NCI-H526 (cell line): ENCODE results near the gene LIMS2.

ENCODE experiments used
- DNase-seq, 2 experiments: peaks; one replicate each; lab custom pipeline; 2025; lab: John Stamatoyannopoulos, UW

The LIMS2 gene

GRCh38 chr2:127674241-127675209, 805 bp downstream of the LIMS2 start:
- peak in 1 of 2 experiments; percentile 34 for DNase-seq

GRCh38 chr2:127673291-127674069, 1.9 kb downstream of the LIMS2 start:
- DNase-seq: no peak

- no peak for DNase-seq
Measured at GRCh38 chr2:127672341-127673224, 2.7 kb downstream of the LIMS2 start.

DNA sequence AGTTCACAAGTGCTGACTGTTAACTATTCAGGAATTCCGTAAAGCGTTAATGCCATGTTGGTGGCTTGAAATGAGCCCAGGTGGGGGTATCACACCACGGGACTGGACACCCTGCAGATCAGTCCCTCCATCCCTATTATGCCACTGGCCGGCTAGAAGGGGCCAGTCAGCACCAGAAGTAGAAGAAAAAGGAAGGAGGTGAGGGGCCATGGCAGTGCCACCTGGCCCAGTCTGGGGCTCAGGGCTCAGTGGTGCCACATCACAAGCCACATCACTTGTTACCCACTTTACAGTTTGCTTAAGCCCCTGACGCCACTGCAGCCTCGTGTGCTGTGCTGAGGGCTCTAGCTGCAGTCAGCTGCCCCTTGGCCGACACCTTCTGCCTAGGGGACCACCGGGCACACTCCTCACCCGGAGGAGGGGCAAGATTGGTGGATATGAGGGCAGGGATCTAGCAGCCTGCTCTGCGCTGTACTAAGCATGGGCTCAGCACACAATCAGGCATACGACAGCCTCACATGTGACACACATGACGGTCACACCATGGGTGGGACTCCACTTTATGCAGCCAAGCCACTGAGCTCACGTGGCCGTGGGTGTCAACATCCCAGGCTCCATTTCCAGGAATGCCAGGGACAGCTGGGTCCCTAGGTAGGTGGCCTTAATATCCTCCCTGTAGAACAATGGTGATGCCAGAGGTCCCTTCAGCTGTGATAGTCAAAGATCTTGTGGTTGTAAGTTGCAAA, 3.6 kb downstream of the LIMS2 start:
- no peak for DNase-seq

DNA sequence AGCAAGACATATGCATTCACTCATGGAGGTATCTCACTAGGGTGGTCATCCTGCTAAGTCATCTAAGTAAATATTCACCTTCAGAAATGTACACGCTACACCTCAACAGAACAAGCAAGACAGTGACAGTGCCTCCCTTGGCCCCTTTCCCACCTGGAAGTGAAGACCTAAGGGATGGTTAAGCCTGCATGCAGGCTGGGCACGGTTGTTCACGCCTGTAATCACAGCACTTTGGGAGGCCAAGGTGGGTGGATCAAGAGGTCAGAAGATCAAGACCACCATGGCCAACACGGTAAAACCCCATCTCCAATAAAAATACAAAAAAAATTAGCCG, 4.4 kb downstream of the LIMS2 start:
- no peak for DNase-seq

- DNase-seq: no peak
Measured at GRCh38 chr2:127670055-127670956, 5.0 kb downstream of the LIMS2 start.

DNA sequence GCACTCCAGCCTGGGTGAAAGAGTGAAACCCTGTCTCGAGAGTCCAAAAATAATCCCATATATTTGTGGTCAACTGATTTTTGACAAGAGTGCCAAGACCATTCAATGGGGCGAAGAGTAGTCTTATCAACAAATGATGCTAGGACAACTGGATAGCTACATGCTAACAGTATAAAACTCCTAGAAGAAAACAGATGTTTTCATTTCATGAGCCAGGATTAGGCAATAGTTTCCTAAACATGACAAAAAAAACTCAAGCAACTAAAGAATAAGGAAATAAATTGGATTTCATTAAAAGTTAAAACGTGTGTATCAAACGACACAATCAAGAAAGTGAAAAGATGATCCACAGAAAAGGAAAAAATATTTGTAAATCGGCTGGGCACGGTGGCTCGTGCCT, 6.3 kb downstream of the LIMS2 start:
- no peak for DNase-seq

DNA sequence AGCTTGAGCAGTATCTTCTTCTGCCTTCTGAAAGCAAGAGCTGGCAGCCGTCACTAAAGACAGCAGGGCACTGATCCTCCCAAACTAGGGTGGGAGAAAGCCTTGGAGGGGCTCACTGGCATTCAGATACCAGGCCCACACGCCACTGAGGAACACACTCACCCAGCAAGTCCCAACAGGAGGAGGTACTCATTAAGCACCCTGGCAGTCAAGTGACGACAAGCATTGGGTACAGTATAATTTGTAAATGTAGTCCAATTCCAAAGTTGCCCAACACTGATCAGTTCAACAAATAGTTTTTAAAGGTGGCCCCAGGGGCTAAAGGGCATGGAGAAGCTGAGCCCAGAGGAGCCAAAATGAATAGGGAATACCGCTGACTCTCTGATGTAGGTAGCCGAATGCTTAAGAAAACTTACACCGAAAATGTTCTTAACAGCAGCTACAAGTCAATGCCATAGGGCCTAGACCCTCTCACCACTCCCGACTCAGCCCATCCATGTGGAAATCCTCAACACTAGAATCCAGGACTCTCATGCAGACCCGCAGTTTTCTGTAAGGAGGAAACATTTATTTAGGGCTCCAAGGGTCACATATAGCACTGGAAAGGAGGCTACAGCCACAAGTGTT, 9.9 kb downstream of the LIMS2 start:
- DNase-seq: no peak

DNA sequence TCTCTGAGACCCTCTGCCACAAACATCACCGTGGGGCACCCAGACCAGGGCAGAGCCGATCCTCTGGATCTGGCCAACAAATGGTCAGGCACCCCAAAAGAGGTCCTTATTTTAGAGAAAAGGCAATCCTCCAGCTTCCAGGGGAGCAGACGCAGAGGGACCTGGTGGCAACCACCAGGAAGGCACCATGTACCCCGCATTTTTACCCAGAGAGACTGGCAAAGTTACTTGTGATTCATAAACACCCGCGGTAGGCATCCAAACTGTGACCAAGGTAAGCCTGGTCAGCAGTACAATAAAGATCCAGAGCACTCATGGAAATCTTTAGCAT, 10.5 kb downstream of the LIMS2 start:
- DNase-seq: no peak

- no peak for DNase-seq
Measured at GRCh38 chr2:127664065-127664894, 11.1 kb downstream of the LIMS2 start.

DNA sequence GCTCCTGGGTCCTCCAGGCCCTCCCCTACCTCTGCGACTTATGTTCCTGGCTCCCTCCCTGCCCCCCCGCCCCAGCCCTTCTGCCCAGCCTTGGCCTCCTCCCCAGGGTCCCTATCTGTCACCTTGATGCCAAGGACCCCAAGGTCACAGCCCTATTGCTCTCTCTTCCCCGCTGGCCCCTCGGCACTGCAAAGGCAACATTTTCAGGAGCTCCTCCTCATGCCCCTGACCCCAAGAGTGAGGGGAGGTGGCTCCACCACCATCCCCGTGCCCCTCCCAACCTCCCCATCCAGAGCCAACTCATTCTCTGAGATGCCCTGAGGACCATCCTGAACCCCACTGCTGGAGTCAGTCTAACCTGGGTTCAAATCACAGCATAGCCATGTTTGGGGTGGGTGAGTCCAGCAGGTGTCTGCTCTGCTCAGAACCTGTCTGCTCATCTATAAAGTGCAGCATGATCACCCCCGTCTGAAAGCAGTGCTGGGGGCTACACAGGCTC, 11.7 kb downstream of the LIMS2 start:
- DNase-seq: no peak

DNA sequence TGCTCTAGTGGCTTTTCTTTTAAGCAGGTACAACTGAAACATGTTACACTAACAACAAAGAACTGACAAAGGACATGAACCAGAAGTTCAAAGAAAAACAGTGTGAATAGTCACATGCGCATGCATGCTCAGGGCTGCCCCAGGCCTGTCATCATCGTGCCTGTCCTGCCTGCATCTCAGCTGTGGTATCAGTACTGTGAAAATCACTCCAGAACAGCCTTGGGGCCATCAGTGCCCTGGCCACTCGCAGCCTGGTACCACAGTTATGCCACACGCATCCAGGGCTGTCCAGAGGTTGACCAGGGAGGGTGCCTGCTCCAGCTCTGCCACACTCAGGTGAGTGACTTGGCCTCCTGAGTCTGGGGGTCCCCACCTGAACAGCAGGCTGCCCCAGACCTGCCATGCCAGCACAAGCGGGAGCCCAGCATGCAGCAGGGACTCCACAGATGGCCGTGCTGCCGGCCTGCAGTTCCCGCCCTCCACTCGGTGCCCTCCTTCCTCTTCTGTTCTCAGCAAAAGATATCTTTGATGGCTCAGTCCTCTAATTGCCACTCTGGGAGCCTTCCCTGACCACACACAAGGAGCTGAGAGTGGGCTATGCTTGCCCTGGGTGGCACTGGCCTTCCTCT, 12.3 kb downstream of the LIMS2 start:
- DNase-seq: no peak

DNA sequence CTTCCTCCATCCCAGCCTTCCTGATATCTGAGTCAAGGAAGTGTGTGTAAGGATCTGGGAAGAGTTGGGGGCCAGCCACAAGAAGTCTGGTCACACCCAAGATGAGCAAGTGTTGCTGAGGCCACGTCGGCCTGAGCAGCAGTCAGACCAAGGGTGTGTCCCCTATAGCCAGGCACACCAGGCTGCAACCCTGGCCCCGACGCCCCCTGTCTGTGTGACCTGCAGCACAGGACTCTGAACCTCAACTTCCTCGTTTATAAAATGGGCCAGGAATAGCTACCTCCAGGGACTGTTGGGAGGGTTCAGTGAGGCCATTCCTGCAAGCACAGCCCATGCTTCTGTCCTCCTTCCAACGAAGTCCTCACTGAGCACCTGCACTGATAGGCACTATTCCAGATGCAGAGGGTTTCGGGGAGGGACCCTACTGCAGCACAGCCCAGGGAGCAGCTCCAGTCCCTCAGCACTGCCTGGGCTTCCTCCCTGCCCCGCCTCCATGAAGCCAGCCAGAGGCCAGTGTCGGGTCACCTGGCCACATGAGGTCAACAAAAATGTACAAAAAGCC, 13.3 kb downstream of the LIMS2 start:
- DNase-seq: no peak

DNA sequence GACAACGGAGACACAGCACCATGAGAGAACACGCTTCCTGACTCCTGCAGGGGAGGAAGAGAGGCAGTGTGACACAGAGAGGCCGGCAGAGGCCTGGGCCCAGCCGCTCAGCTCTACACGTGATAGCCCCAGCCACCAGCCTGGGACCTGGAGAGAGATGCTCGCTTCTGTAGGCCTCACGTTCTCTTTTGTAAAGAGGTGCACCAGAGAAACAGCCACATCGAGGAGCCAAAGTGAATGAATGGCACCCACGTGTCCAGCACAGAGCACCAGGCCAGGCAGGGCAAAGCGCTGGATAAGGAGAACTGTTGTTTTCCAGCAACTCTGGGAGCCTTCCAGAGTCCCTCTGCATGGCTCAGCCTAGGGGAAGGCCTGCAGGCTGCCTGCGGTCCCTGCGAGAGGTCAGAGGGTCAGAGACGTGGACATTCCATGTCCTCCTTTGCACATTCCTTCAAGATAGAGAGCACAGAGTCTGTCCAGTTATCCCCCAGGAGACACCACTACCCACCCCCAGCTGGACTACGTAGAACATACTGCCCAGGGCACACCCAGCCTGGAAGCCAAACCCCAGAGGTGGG, 14.2 kb downstream of the LIMS2 start:
- DNase-seq: no peak

GRCh38 chr2:127660291-127660578, 15.1 kb downstream of the LIMS2 start:
- no peak for DNase-seq

GRCh38 chr2:127659408-127660290, 15.7 kb downstream of the LIMS2 start:
- DNase-seq: no peak
